OCI-LY7 (cell line): Measurements from ENCODE around the gene PDCD2L.

Experiments used
- EZH2phosphoT487 ChIP-seq: fragments of 200-600 bp; sonication (generic); IDR thresholded peaks from 2 replicates; pipeline ENCODE4 v1.6.1; 2018; ENCODE audit warnings: low read depth, borderline replicate concordance, mild to moderate bottlenecking, mixed run types, antibody characterized with exemption, low read length, moderate library complexity, mixed read lengths
- TF ChIP-seq, protein P1 (sequence below): fragments of 200-600 bp; sonication (generic); conservative IDR thresholded peaks from 2 replicates; pipeline ENCODE4 v1.5.1; 2014; ENCODE audit warnings: mild to moderate bottlenecking, antibody characterized with exemption, low read length, moderate library complexity, mixed read lengths

DNA sequence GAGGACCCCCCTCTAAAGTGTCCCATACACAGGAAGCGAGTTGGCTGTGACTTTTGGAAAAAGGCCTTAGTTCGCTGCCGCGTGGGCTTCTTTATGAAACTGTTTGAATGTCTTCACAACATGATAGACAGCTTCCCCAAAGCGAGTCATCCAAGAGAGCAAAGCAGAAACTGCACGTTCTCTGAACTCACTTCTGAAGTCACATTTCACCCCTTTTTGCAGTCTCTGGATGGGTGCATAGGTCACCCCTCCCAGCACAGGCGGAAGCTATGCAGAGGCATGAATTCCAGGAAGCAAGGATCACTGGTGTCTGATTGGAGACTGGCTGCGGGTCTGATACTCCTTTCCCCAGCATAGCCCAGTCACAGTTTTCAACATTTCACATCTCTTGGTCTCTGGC is 28.6 kb upstream of the PDCD2L start:
- TF ChIP-seq, protein P1, sequence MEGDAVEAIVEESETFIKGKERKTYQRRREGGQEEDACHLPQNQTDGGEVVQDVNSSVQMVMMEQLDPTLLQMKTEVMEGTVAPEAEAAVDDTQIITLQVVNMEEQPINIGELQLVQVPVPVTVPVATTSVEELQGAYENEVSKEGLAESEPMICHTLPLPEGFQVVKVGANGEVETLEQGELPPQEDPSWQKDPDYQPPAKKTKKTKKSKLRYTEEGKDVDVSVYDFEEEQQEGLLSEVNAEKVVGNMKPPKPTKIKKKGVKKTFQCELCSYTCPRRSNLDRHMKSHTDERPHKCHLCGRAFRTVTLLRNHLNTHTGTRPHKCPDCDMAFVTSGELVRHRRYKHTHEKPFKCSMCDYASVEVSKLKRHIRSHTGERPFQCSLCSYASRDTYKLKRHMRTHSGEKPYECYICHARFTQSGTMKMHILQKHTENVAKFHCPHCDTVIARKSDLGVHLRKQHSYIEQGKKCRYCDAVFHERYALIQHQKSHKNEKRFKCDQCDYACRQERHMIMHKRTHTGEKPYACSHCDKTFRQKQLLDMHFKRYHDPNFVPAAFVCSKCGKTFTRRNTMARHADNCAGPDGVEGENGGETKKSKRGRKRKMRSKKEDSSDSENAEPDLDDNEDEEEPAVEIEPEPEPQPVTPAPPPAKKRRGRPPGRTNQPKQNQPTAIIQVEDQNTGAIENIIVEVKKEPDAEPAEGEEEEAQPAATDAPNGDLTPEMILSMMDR: no peak
- TF ChIP-seq EZH2phosphoT487: no peak
